GM06990 (cell line): ENCODE measurements around the gene C10orf88.

Experiments
- DNase-seq: peaks from one replicate; pipeline ENCODE4 v3.0.0-alpha.2; 2011; ENCODE audit not compliant: insufficient read length; ENCODE audit errors: extremely low read depth
- H3K27me3 ChIP-seq: replicated peaks from 2 replicates; pipeline ENCODE4 v1.6.0; 2011; ENCODE audit warnings: low read length; ENCODE audit not compliant: control insufficient read depth, insufficient read depth
- H3K36me3 ChIP-seq: 2 replicates; pipeline ENCODE4 v1.5.1; 2011; ENCODE audit warnings: low read length; ENCODE audit not compliant: control insufficient read depth, insufficient read depth
- H3K4me3 ChIP-seq: replicated peaks from 2 replicates; pipeline ENCODE4 v1.5.1; 2011; ENCODE audit warnings: low read depth, mild to moderate bottlenecking, control low read depth, low read length
- TF ChIP-seq, protein P1 (sequence below): IDR thresholded peaks from 2 replicates; pipeline ENCODE4 v1.5.1; 2011; ENCODE audit warnings: low read length, control low read depth, mild to moderate bottlenecking, inconsistent platforms; ENCODE audit not compliant: insufficient read depth, poor library complexity, severe bottlenecking

C10orf88 gene

DNA sequence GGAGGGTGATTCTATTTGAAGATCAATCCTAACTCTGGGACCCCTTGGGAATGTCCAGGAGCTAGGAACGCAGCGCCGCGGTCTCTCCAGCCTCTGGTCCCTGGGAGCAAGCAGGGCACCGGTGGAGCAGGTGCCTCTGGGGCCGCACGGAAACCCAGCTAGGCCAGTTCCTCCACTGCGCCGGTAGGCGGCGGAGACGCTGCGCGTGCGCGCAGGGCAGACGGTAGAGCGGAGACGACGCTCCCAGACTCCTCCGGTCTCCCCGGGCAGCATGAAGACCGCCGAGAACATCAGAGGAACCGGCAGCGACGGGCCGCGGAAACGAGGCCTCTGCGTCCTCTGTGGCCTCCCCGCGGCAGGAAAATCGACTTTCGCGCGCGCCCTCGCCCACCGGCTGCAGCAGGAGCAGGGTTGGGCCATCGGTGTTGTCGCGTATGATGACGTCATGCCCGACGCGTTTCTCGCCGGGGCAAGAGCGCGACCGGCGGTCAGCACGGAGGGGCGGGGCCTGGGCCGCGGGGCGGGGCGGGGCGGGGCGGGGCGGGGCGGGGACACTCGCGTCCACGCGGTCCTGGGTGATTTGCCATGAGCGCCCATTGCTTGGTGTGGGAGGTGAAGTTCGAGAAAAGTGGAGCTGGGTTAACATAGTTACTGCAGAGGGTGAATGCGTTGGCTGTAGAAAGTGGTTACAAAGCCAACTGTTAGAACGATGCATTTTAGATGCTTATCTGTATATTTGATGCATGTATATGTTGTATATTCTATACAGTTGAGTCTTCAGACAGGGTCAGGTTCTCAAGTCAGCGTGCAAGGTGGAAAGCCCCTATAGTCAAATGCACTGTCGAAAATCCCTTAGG lies 26.4 kb upstream of the C10orf88 start, which contains the start of gene PSTK:
Gene PSTK, plus strand, starts transcription at position 193 of the 857 bp plus-strand sequence. Its CDS starts 79 bp downstream, at position 272.
- peak; percentile 95 for DNase-seq

DNA sequence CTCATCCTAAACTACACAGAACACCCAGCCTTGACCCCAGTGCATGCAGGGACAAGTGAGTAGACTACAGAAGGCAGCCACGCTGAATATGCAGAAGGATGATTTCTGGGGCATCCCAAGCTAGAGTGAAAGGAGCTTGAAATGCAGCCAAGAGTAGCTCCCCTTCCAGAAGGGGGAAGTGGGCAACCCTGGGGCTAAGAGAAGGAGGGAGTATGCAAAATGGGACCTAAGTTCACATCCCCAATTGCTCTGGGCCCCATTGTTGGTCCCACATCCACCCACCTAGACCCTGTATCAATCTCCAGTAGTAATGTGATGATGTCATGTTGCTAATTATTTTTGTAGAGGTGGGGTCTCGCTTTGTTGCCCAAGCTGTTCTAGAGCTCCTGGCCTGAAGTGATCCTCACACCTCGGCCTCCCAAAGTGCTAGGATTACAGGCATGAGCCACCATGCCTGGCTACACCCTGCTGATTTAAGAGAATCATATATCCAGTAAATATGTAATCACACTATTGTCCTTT lies 20.6 kb upstream of the C10orf88 start:
- TF ChIP-seq, protein P1, sequence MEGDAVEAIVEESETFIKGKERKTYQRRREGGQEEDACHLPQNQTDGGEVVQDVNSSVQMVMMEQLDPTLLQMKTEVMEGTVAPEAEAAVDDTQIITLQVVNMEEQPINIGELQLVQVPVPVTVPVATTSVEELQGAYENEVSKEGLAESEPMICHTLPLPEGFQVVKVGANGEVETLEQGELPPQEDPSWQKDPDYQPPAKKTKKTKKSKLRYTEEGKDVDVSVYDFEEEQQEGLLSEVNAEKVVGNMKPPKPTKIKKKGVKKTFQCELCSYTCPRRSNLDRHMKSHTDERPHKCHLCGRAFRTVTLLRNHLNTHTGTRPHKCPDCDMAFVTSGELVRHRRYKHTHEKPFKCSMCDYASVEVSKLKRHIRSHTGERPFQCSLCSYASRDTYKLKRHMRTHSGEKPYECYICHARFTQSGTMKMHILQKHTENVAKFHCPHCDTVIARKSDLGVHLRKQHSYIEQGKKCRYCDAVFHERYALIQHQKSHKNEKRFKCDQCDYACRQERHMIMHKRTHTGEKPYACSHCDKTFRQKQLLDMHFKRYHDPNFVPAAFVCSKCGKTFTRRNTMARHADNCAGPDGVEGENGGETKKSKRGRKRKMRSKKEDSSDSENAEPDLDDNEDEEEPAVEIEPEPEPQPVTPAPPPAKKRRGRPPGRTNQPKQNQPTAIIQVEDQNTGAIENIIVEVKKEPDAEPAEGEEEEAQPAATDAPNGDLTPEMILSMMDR = no peak

More for the DNA sequence above, 26.4 kb upstream of the C10orf88 start, which contains the start of gene PSTK:
- Histone ChIP-seq H3K4me3 (peak within 1 kb of the TSS; percentile 68), H3K36me3 (no peaks in the 10 kb centered on the region; the same call in 1 of the 2 replicates), H3K27me3 (no peaks in the 10 kb centered on the region)
- TF ChIP-seq, protein P1 = peak; percentile 94

DNA sequence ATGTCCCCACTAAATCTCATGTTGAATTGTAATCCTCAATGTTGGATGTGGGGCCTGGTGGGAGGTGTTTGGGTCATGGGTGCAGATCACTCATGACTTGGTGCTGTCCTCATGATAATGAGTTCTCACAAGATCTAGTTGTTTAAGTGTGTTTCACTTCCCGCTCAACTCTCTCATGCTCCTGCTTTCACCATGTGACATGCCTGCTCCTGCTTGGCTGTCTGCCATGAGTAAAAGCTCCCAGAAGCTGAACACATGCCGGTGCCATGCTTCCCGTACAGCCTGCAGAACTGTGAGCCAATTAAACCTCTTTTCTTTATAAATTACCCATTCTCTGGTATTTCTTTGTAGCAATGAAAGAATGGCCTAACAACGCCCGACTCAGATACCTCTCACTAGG lies 20.0 kb upstream of the C10orf88 start:
- H3K27me3 ChIP-seq = no peaks in the 10 kb centered on the region
- DNase-seq = no peak
- TF ChIP-seq, protein P1 = no peak
- H3K4me3 ChIP-seq = no peak overlapping the region
- H3K36me3 ChIP-seq = no peaks in the 10 kb centered on the region

More for the DNA sequence above, 20.6 kb upstream of the C10orf88 start:
- Histone ChIP-seq H3K27me3 (no peaks in the 10 kb centered on the region), H3K36me3 (no peaks in the 10 kb centered on the region), H3K4me3 (no peak overlapping the region)
- DNase-seq = no peak

DNA sequence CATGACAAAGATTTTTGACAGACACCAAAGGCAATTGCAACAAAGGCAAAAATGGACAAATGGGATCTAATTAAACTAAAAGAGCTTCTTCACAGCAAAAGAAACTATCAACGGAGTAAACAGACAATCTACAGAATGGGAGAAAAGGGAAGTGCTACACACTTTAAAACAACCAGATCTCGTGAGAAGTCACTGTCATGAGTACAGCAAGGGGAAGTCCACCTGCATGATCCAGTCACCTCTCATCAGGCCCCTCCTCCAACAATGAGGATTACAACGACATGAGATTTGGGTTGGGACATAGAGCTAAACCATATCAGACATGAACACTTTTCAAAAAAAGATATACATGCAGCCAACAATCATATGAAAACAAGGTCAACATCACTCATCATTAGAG lies 14.7 kb upstream of the C10orf88 start:
- Histone ChIP-seq H3K36me3 (no peaks in the 10 kb centered on the region), H3K27me3 (no peaks in the 10 kb centered on the region), H3K4me3 (no peak overlapping the region)
- TF ChIP-seq, protein P1 = no peak
- no peak for DNase-seq

DNA sequence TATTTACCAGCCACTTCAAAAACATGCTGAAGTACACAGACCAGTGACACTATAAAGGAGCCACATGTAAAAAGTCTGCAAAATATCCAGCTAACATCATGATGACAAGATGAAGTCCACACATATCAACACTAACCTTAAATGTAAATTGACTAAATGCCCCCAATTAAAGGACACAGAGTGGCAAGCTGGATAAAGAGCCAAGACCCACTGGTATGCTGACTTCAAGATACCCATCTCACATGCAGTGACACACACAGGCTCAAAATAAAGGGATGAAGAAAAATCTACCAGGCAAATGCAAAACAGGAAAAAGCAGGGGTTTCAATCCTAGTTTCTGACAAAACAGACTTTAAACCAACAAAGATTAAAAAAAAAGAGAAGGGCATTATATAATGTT lies 12.9 kb upstream of the C10orf88 start:
- no peak for DNase-seq
- no peaks in the 10 kb centered on the region for H3K36me3 ChIP-seq
- H3K4me3 ChIP-seq = no peak overlapping the region
- no peaks in the 10 kb centered on the region for H3K27me3 ChIP-seq
- TF ChIP-seq, protein P1 = no peak
